Activated CD8-positive, alpha-beta memory T cell treated with anti-CD3 and anti-CD28 coated beads, Interleukin-2, amount 10 ng/mL, durations not matched to agents 7 days and 5 days (primary cell): Measurements from ENCODE around the gene STEEP1. TPM values are rescaled to one million over a fixed set of nuclear protein-coding genes. Genes with fewer than 3 reads are reported as not detected.

ENCODE experiments used
- ATAC-seq: fragments of 150-1000 bp; cut with Tn5 transposase; one replicate; pipeline ENCODE4 v1.10.0; 2021; ENCODE audit warnings: moderate library complexity
- CTCF ChIA-PET: fragments of 350-600 bp; sonication (Branson Sonifier 250); formaldehyde crosslinking; loops from one replicate; lab custom pipeline; 2021; ENCODE audit warnings: antibody characterized with exemption; lab: Charles Lee
- DNase-seq: peaks from one replicate; pipeline ENCODE4 v3.0.0-alpha.2; 2020
- H3K27ac Mint-ChIP-seq: one replicate; pipeline ENCODE4 v1.8.0; 2021; ENCODE audit warnings: mild to moderate bottlenecking, mixed read lengths
- H3K27me3 Mint-ChIP-seq: one replicate; pipeline ENCODE4 v1.8.0; 2021; ENCODE audit warnings: mixed read lengths
- H3K36me3 Mint-ChIP-seq: one replicate; pipeline ENCODE4 v1.8.0; 2021; ENCODE audit warnings: mild to moderate bottlenecking, mixed read lengths
- H3K4me1 Mint-ChIP-seq: one replicate; pipeline ENCODE4 v1.8.0; 2021; ENCODE audit warnings: mixed read lengths
- H3K4me3 Mint-ChIP-seq: one replicate; pipeline ENCODE4 v1.8.0; 2021; ENCODE audit warnings: mild to moderate bottlenecking, moderate library complexity, mixed read lengths
- H3K9me3 Mint-ChIP-seq: one replicate; pipeline ENCODE4 v1.8.0; 2022; ENCODE audit warnings: low read depth, mixed read lengths
- total RNA-seq, 2 experiments: library from RNA; stranded (reverse); gene quantifications; one replicate each; pipeline ENCODE4 v1.2.3, GENCODE V29; 2021

STEEP1 gene
- total RNA-seq = 10 to 100 TPM; 18.5 to 21.4 TPM

GRCh38 chrX:119565107-119565663 lies at the start of gene STEEP1:
STEEP1 (minus strand) TSS chrX:119565409; CDS start chrX:119565355, 54 bp downstream.
- peak within 1 kb of the TSS; percentile 89 for H3K27ac Mint-ChIP-seq
- peak within 1 kb of the TSS; percentile 90 for H3K4me3 Mint-ChIP-seq
- peaks cover 19% of the 10 kb centered on the region for H3K4me1 Mint-ChIP-seq
- CTCF ChIA-PET = no interaction called here
- H3K27me3 Mint-ChIP-seq = no peaks in the 10 kb centered on the region
- DNase-seq (peak; percentile 94), ATAC-seq (peak; percentile 96)
- H3K36me3 Mint-ChIP-seq = no peaks in the 10 kb centered on the region
- H3K9me3 Mint-ChIP-seq = no peaks in the 10 kb centered on the region

GRCh38 chrX:119614776-119615175 lies 49.6 kb upstream of the STEEP1 start:
- H3K36me3 Mint-ChIP-seq = peaks cover 4% of the 10 kb centered on the region
- peaks cover 2% of the 10 kb centered on the region for H3K4me1 Mint-ChIP-seq
- no peaks in the 10 kb centered on the region for H3K27me3 Mint-ChIP-seq
- H3K9me3 Mint-ChIP-seq = no peaks in the 10 kb centered on the region
- no peak overlapping the region for H3K4me3 Mint-ChIP-seq
- ATAC-seq = no peak
- DNase-seq = no peak
- CTCF ChIA-PET = no interaction called here
- no peak overlapping the region for H3K27ac Mint-ChIP-seq

- H3K36me3 Mint-ChIP-seq = peaks cover 9% of the 10 kb centered on the region
- H3K4me3 Mint-ChIP-seq = peak overlapping the region; percentile 95
- no peak for DNase-seq
- CTCF ChIA-PET = interaction anchor here (1.9 kb wide), 1 partner anchor 90 kb away, joined by 7 read pairs; no protein-coding TSS in a partner anchor
- H3K9me3 Mint-ChIP-seq = no peaks in the 10 kb centered on the region
- H3K27me3 Mint-ChIP-seq = peaks cover 4% of the 10 kb centered on the region
- ATAC-seq = no peak
- H3K27ac Mint-ChIP-seq = peak overlapping the region; percentile 95
- peaks cover 35% of the 10 kb centered on the region for H3K4me1 Mint-ChIP-seq
Observed at GRCh38 chrX:119607018-119607389, 41.8 kb upstream of the STEEP1 start.

GRCh38 chrX:119606280-119607017 lies 41.2 kb upstream of the STEEP1 start, which contains the start of gene NKRF:
NKRF (minus strand) TSS chrX:119606424.
- Mint-ChIP-seq H3K9me3 (no peaks in the 10 kb centered on the region), H3K27ac (peak within 1 kb of the TSS; percentile 95), H3K36me3 (peaks cover 12% of the 10 kb centered on the region), H3K4me3 (peak within 1 kb of the TSS; percentile 95), H3K27me3 (peaks cover 4% of the 10 kb centered on the region), H3K4me1 (peaks cover 38% of the 10 kb centered on the region)
- CTCF ChIA-PET = interaction anchor here (1.3 to 1.9 kb wide), 3 partner anchors 87 to 123 kb away, joined by 3 to 8 read pairs (median 7); partner anchors contain the start of gene SEPTIN6
- peak; percentile 80 for ATAC-seq
- DNase-seq = peak; percentile 94

GRCh38 chrX:119605464-119606279 lies 40.5 kb upstream of the STEEP1 start:
- CTCF ChIA-PET = interaction anchor here (1.0 to 1.9 kb wide), 4 partner anchors 88 to 148 kb away, joined by 3 to 8 read pairs (median 6); partner anchors contain the start of gene SEPTIN6
- DNase-seq (peak; percentile 69), ATAC-seq (peak; percentile 69)
- Mint-ChIP-seq H3K4me1 (peaks cover 38% of the 10 kb centered on the region), H3K27me3 (peaks cover 4% of the 10 kb centered on the region), H3K4me3 (peak overlapping the region; percentile 95), H3K36me3 (peaks cover 12% of the 10 kb centered on the region), H3K9me3 (no peaks in the 10 kb centered on the region), H3K27ac (peak overlapping the region; percentile 95)

- H3K9me3 Mint-ChIP-seq = no peaks in the 10 kb centered on the region
- peak overlapping the region; percentile 95 for H3K27ac Mint-ChIP-seq
- H3K4me1 Mint-ChIP-seq = peaks cover 38% of the 10 kb centered on the region
- peak overlapping the region; percentile 95 for H3K4me3 Mint-ChIP-seq
- no peak for ATAC-seq
- peaks cover 12% of the 10 kb centered on the region for H3K36me3 Mint-ChIP-seq
- H3K27me3 Mint-ChIP-seq = peaks cover 4% of the 10 kb centered on the region
- CTCF ChIA-PET = interaction anchor here (0.7 to 1.9 kb wide), 5 partner anchors 21 to 149 kb away, joined by 3 to 8 read pairs (median 5); partner anchors contain the start of gene SEPTIN6
- DNase-seq = no peak
Observed at GRCh38 chrX:119604766-119605463, 39.7 kb upstream of the STEEP1 start.

- peaks cover 17% of the 10 kb centered on the region for H3K36me3 Mint-ChIP-seq
- H3K9me3 Mint-ChIP-seq = no peaks in the 10 kb centered on the region
- DNase-seq = no peak
- ATAC-seq = no peak
- H3K4me3 Mint-ChIP-seq = no peak overlapping the region
- CTCF ChIA-PET = interaction anchor here (1.8 kb wide), 1 partner anchor 127 kb away, joined by 6 read pairs; no protein-coding TSS in a partner anchor
- peaks cover 44% of the 10 kb centered on the region for H3K4me1 Mint-ChIP-seq
- no peak overlapping the region for H3K27ac Mint-ChIP-seq
- no peaks in the 10 kb centered on the region for H3K27me3 Mint-ChIP-seq
Observed at GRCh38 chrX:119602701-119603255, 37.6 kb upstream of the STEEP1 start.

GRCh38 chrX:119589810-119590209 lies 24.6 kb upstream of the STEEP1 start:
- Mint-ChIP-seq H3K36me3 (peaks cover 35% of the 10 kb centered on the region), H3K4me1 (peaks cover 4% of the 10 kb centered on the region), H3K27me3 (no peaks in the 10 kb centered on the region), H3K27ac (no peak overlapping the region), H3K9me3 (no peaks in the 10 kb centered on the region), H3K4me3 (no peak overlapping the region)
- CTCF ChIA-PET = no interaction called here
- DNase-seq = no peak
- no peak for ATAC-seq

- Mint-ChIP-seq H3K36me3 (peaks cover 7% of the 10 kb centered on the region), H3K4me1 (peaks cover 13% of the 10 kb centered on the region), H3K4me3 (no peak overlapping the region), H3K27me3 (no peaks in the 10 kb centered on the region), H3K27ac (peak overlapping the region; percentile 33), H3K9me3 (no peaks in the 10 kb centered on the region)
- CTCF ChIA-PET = interaction anchor here (0.6 to 1.3 kb wide), 2 partner anchors 21 to 101 kb away, joined by 3 to 4 read pairs; no protein-coding TSS in a partner anchor
- DNase-seq (no peak), ATAC-seq (peak; percentile 45)
Observed at GRCh38 chrX:119583431-119584059, 18.3 kb upstream of the STEEP1 start.

GRCh38 chrX:119579414-119579813 lies 14.2 kb upstream of the STEEP1 start:
- H3K36me3 Mint-ChIP-seq = peaks cover 13% of the 10 kb centered on the region
- H3K9me3 Mint-ChIP-seq = no peaks in the 10 kb centered on the region
- H3K4me1 Mint-ChIP-seq = peaks cover 30% of the 10 kb centered on the region
- H3K27ac Mint-ChIP-seq = no peak overlapping the region
- no peaks in the 10 kb centered on the region for H3K27me3 Mint-ChIP-seq
- no peak overlapping the region for H3K4me3 Mint-ChIP-seq
- no peak for DNase-seq
- CTCF ChIA-PET = no interaction called here
- no peak for ATAC-seq

GRCh38 chrX:119574394-119575266 lies 9.4 kb upstream of the STEEP1 start, which contains the start of gene UBE2A:
UBE2A (plus strand) TSS chrX:119574563; CDS start chrX:119574712, 149 bp downstream.
- DNase-seq (peak; percentile 92), ATAC-seq (peak; percentile 91)
- CTCF ChIA-PET = interaction anchor here (1.0 to 1.8 kb wide), 4 partner anchors 35 to 178 kb away, joined by 3 to 5 read pairs (median 4); no protein-coding TSS in a partner anchor
- peaks cover 26% of the 10 kb centered on the region for H3K4me1 Mint-ChIP-seq
- H3K27ac Mint-ChIP-seq = peak within 1 kb of the TSS; percentile 87
- no peaks in the 10 kb centered on the region for H3K27me3 Mint-ChIP-seq
- peaks cover 9% of the 10 kb centered on the region for H3K36me3 Mint-ChIP-seq
- H3K4me3 Mint-ChIP-seq = peak within 1 kb of the TSS; percentile 79
- H3K9me3 Mint-ChIP-seq = no peaks in the 10 kb centered on the region
